NOMO-1 treated with dmso at 0.1 percent for 144 hours (cell line): ENCODE results near the gene PTPN5.
A peak's percentile ranks its signal among the peaks of the same experiment; 100 is the strongest.

Source experiments
- DNase-seq: peaks from one replicate; lab custom pipeline; 2025; ENCODE audit not compliant: unreplicated experiment; lab: John Stamatoyannopoulos, UW

Gene PTPN5

DNA sequence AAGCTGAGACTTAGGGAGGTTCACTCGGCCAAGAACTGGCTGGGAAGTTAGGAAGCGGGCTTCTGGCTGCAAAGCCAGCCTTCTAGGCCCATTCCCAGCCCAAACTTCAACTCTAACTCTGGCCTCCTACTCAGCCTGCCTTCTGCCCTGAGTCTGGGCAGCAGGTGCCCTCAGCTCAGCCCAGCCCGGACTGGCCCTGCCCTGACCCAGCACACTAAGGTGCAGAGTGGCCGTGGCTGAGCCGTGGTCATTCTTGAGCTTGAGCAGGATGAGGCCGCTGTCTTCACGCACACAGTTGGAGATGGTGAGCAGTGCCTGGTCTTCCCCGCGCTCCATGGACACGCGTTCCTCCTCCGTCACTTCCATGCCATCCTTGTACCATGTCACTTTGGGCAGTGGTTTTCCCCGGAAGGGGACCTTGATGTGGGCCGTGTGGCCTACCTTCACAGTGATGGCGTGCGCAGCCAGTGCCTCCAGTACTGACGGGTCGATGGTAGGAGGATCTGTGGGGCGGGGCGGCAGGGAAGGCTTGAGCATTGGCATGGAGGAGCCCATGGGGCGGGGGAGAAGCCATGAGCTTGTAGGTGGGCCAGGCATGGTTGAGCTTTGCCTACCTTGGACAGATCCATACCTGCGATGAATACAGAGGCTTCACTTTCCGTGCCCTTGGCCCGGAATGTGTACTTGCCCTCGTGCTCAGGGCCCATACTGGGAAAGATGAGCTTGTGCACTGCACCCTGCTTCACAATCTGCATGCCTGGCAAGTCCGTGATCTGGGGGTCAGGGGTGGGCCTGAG is 77.8 kb downstream of the PTPN5 start:
- DNase-seq = no peak

DNA sequence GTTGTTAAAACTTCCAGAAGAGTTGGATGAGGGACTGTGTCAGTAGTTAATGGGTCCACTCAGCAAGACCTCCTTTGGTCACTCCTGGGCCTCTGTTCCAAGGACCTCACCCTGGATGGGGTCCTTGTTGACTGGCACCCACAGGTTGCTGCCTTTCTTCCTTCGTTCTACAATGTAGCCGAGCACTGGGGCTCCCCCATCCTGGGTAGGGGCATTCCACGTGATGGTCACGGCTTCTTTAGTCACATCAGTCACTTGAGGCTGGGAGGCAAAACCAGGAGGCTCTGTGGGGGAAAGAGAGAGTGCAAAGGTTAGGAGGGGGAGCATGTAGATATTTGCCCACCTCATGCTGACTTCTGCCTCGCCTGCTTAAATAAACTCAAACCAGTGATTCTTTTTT is 81.1 kb downstream of the PTPN5 start:
- no peak for DNase-seq

DNA sequence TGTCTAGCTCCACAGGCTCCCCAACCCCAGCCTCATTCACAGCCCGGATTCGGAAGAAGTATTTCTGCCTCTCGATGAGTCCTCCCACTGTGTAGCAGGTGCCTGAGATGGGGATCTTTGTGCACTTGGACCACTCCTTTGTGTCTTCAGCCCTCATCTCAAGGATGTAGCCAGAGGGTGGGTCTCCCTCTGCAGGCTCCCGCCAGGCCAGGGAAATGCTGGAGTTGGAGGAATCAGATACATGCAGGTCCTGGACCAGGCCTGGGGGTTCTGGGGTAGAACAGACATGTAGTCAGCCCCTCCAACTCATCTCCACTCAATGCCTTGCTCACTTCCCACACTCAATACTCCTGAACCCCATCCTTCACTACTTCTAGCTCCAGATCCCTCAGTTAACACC is 82.2 kb downstream of the PTPN5 start:
- DNase-seq = no peak

DNA sequence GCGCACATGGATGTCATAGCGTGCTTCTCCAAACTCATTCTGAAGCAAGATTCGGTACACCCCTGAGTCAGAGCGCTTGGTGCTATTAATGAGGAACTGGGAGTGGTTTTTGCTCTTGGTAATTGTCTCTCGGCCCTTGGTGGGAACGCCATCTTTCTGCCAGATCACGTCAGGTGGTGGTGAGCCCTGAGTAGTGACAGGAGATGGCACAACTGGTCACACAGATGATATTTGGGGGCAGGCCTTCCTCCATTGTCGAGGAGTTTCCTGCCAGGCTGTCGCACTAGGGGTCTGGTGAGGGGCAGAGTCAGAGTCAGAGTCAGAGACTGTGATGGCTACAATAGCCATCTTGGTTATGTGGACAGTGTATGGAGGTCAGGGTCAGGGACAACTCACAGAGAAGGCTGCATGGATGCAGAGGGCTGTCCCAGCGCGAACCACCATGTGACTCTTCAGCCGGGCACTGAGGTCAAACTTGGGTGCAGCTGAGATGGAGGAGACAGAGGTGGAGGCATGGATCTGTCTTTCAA is 83.7 kb downstream of the PTPN5 start:
- DNase-seq = no peak

DNA sequence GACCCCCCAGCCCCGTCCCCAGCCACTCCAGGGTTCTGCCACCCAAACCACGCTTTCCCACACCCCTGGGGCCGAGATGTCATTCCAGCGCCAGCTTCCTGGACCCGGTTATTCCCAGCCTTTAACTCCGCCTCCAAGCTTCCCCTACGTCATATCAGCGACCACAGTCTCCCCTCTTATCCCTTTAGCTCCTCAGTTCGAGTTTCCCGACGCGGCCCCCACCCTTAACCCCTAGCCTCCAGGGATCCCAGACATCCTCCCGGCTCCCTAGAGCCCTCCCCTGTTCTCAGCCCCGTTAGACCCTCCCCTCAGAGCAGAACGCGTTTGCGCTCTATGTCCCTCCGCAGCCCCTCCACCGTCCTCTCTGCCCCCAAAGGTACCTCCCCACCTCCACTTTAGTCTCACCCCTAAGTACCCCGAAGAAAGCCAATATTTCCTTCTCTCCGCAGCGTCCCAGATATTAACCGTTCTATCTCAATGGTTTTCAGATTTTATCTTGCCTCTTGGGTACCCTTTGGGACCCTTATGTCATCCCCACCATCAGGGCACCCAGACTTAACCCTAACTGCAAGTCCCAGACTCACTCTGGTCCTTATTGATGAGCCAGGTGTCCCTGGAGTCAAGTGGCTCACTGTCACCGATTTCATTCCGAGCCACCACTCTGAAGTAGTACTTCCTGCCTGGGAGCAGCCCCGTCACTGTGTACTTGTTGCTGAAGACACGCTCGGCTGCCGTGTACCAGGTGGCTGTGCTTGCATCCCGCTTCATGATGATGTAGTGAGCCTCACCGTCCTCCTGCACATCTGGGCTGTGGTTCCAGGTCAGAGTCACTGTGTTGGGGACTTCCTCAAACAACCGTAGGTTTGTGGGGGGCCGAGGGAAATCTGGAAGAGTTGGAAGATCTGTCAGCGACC is 85.0 kb downstream of the PTPN5 start:
- no peak for DNase-seq

DNA sequence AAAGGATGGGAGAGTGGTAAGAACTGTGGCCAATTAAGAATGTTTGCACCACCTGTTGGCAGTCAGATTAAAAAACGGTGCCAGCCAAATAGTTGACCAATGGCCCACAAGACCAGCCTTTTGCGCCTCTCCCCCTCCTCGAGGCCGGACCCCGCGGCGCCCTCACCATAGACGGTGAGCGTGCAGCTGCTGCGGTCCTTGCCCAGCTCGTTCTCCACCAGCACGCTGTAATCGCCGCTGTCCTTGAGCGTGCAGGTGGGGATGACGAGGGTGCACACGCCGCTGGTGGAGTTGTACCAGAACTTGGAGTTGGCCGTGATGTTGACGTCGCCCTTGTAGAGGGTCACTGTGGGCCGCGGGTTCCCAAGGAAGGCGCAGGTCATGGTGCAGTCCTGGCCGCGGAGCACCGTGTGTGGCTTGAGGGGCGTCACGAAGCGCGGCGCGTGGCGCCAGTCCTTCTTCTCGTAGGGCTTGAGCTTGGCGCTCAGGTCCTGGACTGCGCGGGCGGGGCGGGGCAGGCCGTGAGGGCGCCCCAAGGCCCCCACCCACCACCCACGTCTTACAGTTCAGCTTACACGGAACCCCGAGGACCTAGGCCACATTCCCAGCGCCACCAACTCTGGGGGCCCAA is 85.8 kb downstream of the PTPN5 start:
- no peak for DNase-seq

DNA sequence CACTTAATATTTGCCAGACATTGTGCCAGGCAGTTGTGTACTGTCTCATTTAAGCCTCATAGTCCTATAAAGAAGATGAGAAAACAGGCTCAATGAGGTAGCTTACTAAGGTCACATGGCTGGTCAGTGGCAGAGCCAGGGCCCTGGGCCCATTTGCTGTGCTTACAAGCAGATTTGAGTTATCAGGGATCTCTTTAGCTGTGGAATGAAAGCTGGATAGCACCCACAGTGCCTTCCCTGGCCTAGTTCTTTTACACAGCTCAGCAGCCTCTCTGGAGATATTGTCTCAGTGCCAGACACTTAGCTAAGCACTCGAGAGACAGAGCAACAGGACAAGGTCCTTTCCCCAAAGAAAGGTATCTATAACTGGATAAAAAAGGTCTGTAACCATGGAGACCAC is 86.9 kb downstream of the PTPN5 start:
- no peak for DNase-seq

DNA sequence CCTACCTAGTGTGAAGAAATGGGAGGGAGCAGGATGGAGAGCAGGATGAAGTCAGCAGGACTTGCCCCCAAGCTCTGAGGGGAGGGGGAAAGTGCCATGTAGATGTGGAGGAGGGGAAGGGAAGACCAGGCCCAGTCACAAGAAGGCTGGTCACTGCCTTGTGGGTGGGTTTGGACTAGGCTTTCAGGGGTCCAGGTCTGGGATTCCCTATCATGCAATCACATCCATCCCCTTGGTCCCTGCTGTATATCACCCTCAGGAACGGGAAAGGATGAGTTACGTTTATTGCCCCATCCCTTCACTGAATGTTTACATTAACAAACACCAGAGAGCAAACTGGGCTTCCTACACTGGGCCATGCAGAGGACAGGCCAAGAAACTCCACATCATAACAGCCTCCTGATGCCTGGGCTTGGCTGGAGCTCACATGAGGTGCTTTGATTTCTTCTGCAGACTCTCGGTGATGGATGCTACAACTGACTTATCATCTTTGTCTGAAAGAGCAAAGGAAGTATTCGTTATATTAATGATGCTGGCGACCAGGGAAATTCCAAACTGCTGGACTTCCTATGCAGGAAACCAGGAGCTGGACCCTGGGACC is 87.5 kb downstream of the PTPN5 start:
- no peak for DNase-seq

DNA sequence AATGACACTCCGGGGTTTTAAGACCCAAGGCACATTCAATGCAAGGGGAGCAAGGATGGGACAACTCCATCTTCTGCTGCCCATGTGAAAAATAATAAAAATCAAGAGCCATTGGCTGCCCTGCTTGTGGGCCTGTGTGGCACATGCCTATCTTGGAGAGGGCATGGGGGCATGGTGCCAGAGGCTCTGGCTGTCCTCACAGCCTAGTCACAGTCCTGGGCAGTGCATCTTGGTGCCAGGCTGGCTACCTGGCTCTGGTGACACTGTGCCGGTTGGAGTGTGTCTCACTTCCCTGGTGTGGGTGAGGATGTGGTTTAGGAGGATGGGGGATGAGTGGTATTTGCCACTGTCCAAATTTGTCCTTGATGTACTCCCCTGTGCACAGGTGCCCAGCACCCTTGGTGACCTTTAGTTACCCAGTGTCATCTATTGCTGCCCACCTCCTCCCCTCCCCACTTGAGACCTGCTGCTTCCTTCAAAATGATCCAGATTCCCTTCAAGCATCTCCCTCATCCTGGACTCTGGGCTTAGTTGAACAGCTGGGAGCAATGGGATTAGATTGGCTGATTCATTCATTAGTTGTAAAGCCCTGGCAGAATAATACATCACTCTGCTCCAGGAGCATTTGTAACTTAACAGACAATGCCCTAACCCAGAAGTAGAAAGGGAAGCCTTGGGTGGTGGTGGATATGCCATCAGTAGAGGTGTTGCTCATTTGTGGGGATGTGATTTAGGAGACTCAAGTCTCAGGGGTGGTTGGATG is 88.4 kb downstream of the PTPN5 start:
- no peak for DNase-seq

DNA sequence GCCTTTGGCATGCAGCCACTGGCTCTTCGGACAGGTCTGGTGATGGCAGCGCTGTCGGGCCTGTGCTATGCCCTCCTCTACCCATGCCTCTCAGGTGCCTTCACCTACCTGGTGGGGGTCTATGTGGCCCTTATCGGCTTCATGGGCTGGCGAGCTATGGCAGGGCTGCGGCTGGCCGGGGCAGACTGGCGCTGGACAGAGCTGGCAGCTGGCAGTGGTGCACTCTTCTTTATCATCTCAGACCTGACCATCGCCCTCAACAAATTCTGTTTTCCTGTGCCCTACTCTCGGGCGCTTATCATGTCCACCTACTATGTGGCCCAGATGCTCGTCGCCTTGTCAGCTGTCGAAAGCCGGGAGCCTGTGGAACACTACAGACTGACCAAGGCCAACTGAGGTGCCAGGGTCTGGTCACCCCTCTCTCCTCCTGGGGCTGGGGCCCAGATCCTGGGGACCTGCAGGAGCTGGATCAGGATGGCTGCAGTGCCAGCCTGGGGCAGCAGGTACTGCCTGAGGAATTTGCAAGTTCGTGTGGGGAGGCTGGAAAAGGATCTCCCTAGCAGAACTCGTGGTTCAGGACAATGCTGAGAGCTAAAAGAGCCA is 89.9 kb downstream of the PTPN5 start:
- no peak for DNase-seq

DNA sequence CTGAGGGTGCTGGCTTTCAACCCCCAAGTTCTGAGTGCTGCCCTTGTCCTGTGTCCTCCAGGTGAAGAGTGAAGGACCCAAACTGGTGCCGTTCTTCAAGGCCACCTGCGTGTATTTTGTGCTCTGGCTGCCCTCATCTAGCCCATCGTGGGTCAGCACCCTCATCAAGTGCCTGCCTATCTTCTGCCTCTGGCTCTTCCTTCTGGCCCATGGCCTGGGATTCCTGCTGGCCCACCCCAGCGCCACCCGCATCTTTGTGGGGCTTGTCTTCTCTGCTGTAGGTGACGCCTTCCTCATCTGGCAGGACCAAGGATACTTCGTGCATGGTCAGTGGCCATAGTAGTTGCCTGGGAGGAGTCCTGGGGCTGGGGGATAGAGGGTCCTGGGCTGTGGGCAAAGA is 90.7 kb downstream of the PTPN5 start:
- no peak for DNase-seq

DNA sequence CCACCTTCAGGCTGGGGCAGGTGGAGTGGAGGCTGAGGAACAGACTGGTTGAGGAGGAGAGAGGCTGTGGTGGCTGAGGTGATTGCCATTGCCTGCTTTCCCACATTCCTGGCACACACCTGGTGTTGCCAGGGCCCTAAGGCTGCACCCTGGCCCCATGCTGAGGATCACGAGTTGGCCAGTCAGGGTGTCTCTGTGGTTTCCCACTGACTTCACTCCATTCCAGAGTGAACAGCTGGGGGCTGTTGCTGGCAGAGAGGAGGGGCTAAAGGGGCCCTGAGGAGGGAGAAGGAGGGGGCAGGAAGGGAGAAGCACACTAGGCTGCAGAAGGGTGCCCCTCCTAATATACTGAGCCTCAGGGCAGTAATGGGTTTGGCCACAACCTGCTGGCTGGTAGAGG is 91.2 kb downstream of the PTPN5 start:
- DNase-seq = no peak

DNA sequence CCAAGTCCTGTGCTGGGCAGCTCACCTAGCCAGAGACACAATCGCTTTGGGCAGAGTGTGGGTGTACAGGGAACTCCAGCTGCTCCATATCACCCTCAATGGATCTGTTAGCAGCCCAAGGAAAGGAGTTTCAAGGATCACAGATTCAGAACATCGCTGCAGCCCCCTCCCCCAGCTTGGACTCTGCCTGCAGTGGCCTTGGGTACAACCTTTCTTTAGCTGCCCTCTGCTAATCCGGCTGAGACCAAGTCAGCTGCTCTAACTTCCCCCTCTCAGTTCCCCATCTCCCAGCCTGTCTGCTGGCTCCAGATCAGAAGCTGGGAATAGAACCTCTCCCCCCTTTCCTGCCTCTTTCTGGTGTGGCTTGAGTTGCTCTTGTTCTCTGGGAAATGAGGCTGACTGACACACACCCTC is 91.7 kb downstream of the PTPN5 start:
- DNase-seq = no peak

DNA sequence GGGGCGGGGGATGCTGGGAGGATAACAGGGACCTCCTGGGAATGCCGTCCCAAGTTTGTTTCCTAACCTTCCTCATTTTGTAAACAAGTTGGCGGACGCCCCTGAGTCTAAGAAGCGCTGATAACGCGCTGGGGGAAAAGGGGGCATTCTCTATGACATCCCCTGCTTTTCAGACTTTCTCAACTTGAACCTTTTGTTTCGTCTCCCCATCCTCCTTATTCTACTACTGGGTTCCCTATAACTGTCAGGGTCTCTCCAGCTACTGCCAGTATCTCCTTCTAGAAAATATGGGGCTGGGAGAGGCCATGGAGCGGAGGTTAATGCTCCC is 92.4 kb downstream of the PTPN5 start:
- no peak for DNase-seq

DNA sequence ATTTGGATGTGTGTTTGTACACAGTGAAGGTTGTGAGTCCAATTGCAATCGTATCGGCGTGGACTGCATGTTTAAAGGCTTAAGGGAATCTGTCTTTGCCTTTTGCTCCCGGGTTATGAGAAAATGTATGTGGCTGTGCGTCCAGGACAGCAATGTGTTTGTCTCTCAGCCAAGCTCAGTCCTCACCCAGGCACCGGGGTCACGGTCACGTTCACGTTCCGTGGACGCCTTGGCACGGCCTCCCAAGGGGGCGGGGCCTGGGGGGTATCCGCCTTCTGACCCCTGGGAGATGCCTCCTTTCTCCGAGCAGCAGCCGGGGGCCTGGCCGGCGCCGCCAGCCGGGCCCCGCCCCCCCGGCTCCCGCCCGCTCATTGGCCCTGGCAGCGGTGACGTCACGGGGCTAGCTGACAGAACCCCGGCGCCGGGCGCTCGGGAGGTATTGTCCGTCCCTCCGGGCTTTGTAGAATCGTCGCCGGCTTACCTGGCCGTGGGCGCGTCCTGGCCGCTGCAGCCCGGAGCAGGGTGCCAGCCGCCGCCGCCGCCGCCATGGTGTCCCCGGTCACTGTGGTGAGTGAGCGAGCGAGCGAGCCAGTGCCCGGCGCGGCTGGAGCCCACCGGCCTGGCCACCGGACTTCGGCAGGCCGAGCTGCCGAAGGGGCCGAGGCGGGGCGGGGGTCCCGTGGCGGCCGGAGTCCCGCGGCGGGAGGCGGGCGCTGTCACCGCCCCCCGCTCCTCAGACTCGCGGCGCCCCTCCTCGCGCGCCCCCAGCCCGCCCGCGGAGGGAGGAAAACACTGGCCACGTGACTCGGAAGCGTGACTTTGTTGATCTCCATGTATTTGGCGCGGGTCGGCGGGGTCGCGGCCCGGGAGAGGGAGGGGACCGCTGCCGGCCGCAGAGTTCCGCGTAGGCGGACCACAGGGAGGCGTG is 93.0 kb downstream of the PTPN5 start, which contains the start of gene TMEM86A:
Gene TMEM86A (plus strand): TSS at position 439 of the 928 bp plus-strand sequence. CDS start 108 bp downstream, at position 547.
- DNase-seq = peak; percentile 56

DNA sequence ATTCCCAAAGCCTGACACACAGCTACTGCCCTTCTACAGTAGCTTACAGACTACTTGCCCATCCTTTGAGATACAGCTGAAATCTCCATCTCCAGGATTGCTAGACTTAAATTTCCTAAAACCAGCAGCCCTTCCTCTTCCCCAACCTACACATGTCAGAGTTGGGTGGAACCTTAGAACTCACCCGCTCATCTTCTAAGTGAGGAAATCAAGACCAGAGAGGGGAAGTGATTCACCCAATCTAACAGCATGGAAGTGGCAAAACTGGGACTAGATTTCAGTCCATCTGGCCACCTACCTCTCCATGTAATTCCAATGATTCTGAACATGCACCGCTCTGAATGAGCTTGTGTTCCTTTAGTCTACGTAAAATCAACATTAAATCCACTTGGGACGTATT is 94.0 kb downstream of the PTPN5 start:
- DNase-seq = no peak

DNA sequence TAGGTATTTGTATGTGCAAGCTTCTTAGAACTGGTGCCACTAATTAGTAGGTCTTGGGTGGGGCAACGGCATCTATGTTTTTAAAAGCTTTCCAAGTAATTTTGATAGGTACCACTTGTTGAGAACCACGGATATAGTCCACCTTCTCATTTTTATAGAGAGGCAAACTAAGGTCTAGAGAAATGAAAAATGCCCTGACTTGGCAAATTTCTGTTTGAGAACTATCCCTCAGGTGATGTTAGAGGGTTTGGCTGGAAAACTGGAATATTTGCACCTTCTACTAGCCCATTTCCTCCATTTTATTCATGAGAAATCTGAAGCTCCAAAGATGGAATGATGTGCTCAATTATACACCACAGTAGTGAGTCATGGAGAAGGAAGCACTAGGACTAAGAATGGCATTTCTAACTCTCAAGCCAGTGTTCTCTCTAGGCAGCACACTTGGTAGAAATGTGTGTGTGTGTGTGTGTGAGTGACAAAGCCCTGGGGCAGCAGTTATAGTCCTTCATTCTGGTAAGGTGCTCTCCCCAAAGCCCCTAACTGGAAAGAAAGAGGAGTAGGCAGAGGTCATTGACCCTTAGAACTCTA is 94.9 kb downstream of the PTPN5 start:
- DNase-seq = no peak

DNA sequence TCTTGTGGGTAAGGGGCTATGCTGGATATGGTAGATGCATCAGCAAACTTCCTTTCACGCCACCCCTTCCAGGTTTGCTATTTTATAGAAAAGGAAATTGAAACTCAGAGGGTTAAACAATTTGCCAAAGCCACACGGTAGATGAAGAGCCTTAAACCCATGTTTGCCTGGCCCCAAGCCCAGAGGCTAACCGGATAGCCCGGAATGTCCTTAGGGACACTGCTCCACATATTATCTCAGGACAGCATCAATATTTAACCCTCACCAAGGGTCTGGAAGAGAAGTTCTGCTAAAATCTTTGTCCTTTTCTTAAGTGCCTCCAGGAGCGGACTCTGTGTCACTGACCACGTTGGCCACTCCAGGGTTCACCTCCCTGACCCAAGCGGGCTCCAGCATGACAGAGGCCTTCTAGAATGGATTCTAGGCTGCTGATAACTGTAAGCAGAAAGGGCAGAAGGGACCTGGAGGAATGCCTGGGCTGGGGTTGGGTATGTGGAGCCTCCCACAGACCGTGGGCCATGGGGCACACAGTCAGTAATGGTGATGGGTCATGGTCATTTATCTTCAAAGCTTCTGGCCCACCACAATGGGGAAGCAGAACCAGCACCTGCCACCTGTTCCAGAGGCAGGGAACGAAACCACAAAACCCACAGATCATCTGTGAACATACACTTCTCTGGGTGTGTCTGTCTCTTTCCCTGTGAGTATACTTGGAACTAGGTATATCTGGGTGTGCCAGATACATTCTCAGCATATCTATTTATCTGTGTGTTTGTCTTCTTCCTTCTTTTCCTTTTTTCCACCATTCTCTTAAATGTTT is 98.4 kb downstream of the PTPN5 start:
- DNase-seq = no peak
